GM21447 (cell line): Measurements from ENCODE around the gene FAM120B.
A peak's percentile ranks its signal among the peaks of the same experiment; 100 is the strongest.
"Not testable (repeated sequence)": the region's sequence is repeated elsewhere in the genome, so short reads cannot be mapped to it uniquely, and the experiment has no call there.

ENCODE experiments used
- ATAC-seq: cut with Tn5 transposase; IDR thresholded peaks from one replicate; pipeline ENCODE4 v1.9.1; 2021; ENCODE audit not compliant: unreplicated experiment

FAM120B gene

GRCh38 chr6:170306324-170307079, at the start of gene FAM120B:
Gene FAM120B (plus strand): TSS chr6:170306758. CDS start chr6:170317391, 10,633 bp downstream.
- peak; percentile 97 for ATAC-seq

DNA sequence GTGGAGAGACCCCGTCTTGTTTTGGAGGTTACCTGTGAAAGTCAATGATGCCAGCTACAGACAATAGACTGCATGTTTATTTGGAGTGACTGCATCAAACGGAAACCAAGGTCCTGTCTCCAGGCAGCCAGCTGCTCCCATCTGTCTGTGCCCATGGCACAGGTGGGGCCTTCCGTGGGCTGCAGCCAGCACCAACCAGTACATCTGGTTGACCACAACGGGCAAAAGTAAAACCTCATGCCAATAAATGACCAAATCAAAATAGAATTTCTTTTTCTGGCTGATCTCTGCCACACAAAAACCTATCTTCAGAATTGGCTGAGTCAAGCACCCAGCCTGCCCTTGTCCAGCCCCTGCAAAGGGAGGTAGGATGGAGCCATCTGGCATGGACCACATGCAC, 49.2 kb upstream of the FAM120B start:
- ATAC-seq, result no peak

DNA sequence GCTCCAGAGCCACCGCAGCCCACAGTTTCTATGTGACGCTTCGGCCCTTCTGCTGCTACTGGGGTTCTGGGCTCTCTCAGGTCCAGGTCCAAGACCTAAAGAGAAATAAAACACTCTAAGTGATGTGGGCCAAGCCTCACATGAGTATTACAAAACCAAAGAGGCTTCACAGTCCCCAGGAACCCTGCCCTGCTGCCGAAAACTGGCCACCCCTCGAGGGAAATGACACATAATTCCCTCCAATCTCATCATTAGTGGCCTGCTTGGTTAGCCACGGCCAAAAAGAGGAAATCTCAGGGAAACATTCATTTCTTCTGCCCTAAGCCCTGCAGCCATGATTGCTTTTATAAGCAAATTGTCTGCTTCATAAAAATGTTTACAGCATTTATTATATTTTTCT, 48.2 kb upstream of the FAM120B start:
- ATAC-seq, result no peak

DNA sequence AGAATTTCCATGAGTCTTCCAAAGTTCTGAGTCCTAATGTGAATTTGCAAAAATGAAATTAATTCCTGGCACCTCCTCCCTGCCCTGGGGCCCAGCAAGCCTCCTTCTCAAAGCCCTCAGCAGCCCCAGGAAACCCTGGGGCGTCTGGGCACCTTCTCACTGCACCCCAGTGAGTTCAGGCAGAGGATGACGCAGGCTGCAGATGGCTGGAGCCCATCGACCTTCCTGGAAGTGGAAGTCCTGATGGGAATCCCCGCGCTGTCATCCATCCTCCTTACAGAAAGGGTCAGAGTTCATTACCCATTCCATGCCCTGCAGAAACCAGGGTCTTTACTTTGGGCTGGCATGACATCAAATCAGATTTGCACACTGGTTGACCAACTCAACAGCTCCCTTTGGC, 47.3 kb upstream of the FAM120B start:
- ATAC-seq, result no peak

GRCh38 chr6:170260686-170261085, 45.9 kb upstream of the FAM120B start:
- no peak for ATAC-seq

DNA sequence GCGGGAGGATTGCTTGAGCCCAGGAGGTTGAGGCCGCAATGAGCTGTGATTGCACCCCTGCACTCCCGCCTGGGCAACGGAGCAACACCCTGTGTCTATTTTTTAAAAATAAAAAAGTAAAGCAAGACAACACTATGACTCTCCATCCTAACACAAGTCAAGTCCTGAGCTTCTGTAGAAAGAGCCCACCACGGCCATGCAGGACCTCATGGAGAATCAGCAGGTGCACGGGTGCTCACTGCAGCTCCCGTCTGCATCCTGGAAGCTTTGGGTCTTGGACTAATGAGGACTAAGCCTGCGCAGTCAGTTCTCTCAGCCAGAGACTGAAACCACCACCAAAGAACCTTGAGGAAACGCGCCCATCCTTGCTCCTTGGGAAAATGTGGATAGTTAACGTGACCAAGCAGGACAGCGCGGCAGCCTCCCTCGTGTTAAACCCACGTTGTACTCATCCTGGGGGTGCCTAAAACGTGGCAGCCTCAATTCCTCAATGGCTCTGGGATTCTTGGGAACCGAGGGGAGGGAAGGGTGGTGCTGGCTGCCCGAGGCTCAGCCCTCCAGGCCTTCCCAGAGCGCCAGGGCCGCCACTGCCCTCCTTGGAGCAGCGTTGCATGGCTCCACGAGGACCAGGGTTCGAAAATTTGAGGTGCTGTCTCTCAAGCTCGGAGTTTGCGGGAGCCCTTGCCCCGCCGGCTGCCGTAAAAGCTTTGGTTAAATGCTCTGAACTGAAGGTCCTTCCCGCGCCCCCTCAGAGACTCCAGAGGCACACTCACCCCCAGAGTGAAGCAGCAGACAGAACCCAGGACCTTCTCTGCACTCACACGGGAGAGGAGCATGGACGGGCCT, 44.7 kb upstream of the FAM120B start:
- no peak for ATAC-seq

DNA sequence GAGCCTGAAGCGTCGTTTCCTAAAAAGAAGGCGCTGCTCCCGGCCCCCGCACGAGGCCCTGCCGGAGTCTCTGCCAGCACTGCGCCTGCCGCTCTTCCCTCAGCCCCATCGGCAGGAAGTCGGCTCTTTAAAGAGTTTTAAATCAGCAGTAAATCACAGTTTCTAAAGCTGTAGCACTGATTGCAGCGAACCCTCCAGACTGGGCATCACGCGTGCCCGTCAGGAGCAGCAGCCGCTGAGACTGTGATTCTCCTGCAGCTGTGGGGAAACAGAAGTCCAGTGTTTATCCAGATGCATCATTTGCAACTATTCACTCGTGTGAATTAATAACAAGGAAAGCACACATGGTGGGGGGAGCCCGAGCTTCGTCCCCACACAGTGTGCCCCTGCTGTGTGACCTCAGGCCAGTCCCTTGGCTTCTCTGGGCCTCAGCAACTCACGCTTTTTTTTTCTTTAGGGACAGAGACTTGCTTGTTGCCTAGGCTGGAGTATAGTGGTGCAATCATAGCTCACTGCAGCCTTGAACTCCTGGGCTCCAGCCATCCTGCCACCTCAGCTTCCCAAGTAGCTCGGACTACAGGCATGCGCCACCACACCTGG, 44.0 kb upstream of the FAM120B start:
- ATAC-seq, result no peak

DNA sequence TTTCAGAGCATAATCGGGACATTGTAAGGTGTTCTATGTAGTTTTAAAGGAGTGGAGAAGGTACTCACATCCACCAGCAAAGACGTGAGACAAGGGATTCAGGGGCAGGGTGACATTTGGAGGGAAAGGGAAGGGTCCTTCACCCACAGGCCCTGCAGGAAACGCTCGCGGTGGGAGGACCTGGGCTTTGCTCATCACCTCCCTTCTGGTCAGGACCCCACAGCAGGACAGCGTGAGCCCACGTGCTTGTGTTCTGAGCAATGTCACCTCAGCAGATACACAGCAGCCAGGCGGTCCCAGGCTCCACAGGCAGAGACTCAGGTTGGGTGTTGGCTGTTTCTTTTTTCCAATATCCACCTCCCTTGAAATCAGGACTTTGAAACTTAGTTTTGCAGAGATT, 43.1 kb upstream of the FAM120B start:
- no peak for ATAC-seq

- ATAC-seq, result no peak
Measured at GRCh38 chr6:170264086-170264485, 42.5 kb upstream of the FAM120B start.

- ATAC-seq, result not testable (repeated sequence)
Measured at GRCh38 chr6:170264644-170265043, 41.9 kb upstream of the FAM120B start.

DNA sequence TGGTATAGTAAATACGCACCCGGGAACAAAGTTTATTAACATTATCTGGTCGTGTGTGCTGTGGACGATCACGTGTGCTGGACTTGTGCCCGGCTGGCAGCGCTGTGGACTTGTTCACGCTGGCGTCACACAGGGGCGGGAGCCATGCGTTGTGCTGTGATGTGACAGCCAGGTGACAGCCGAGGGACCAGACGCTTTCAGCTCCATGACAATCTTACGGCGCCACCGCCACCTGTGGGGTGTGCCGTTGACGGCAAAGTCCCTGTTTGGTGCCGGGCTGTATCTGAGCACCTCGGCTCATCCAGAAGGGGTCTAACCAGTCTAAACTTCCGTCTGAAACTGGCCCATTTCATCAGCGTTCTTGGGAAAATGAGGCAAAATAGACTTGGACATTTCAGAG, 40.9 kb upstream of the FAM120B start:
- no peak for ATAC-seq

- no peak for ATAC-seq
Measured at GRCh38 chr6:170266061-170266825, 40.3 kb upstream of the FAM120B start.

GRCh38 chr6:170267688-170268087, 38.9 kb upstream of the FAM120B start:
- no peak for ATAC-seq

- no peak for ATAC-seq
Measured at GRCh38 chr6:170268216-170269129, 38.1 kb upstream of the FAM120B start.

- no peak for ATAC-seq
Measured at GRCh38 chr6:170269151-170269845, 37.3 kb upstream of the FAM120B start.

DNA sequence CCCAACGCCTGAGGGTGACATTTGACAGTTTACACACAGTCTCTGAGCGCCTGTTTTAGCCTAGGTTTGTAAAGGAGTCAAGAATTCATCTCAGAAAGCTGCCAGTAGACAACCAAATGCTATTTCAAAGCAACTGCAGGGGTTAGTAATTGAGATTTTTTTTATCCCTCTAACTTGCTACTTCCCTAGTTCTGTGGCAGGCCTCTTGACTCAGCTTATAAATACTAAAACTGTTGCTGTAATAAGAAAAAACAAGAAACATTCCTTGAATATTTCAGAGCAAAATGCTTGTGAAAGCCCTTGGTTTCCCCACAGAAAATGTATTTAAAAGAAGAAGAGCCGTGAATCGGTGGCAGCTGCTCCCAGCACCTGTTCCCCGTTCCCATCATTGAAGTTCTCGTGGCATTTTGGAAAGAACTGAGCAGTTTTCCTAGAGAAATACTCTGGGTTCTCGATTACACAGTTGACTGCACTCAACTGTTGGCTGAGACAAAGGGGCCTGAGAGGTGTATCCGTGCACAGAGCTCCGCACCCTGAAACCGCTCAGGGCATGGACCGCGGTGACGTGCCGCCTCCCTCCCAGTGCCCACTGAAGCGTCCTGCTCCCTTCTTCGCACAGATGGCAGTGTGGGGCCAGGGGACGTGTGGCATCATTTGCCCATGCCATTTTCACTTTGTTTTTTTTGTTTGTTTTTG, 36.6 kb upstream of the FAM120B start:
- ATAC-seq, result no peak

GRCh38 chr6:170270984-170271593, 35.5 kb upstream of the FAM120B start:
- ATAC-seq, result no peak

DNA sequence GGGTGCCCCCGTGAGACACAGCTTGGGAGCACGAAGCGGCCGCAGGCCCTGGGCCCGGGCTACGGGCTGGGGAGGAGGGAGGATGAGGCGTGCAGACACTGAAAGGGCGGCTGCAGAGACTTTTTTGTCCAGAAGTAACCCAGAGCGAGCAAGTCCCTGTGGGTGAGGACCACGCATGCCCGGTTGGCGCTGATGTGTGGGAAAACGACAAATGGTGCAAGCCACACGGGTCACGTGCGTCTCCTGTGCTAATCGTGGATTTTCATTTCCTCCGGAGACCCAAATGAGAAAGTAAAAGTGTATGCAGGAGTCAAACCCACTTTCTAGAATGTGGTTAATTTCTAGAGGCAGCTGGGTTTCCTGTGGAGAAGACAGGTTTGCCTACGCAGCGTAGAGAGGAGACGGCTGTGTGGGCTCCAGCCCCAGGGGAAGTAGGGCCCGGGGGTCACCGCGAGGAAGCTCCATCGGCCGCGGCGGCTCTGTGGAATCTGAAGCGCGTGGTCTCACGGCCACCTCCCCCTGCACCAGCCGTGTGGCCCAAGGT, 34.7 kb upstream of the FAM120B start:
- peak; percentile 95 for ATAC-seq
